ENCODE measurements around the gene ATP6V0B.

- TF ChIP-seq NR3C1 (IDR thresholded peaks at IDR 0.05) (no peak), BHLHE40 (IDR thresholded peaks at IDR 0.05; ENCODE audit: low read depth, low read length) (no peak), CTCF (IDR thresholded peaks at IDR 0.05) (no peak), USF2 (IDR thresholded peaks at IDR 0.05) (no peak), CEBPB (IDR thresholded peaks at IDR 0.05) (no peak), JUN (IDR thresholded peaks at IDR 0.05) (no peak)
Measured at GRCh38 chr1:43937179-43937865, 37.4 kb upstream of the ATP6V0B start.

Data from A549 (cell line).